ENCODE measurements around the gene SCRT2.

SCRT2 gene

GRCh38 chr20:626579-626978 is 49.0 kb downstream of the SCRT2 start:
- H4K8ac ChIP-seq (ENCODE audit: low read length) = no peak overlapping the region
- H3K9me3 ChIP-seq (ENCODE audit: control insufficient read depth, low read length) = peaks cover 8% of the 10 kb centered on the region
- peaks cover 44 to 82% of the 10 kb centered on the region in 2 experiments for H3K27me3 ChIP-seq (ENCODE audit: control insufficient read depth in 1 of 2, insufficient read depth in 1 of 2, low read length in 2 of 2)
- no peak overlapping the region for H3K27ac ChIP-seq (ENCODE audit: low read length, poor library complexity, severe bottlenecking)
- no peak overlapping the region for H2AFZ ChIP-seq (ENCODE audit: low read depth, low read length)
- H3K79me1 ChIP-seq (replicated peaks; ENCODE audit: low read length, poor library complexity, severe bottlenecking) = no peaks in the 10 kb centered on the region
- H4K91ac ChIP-seq (ENCODE audit: low read length) = no peak overlapping the region
- H3K4me3 ChIP-seq (ENCODE audit: insufficient read depth in 1 of 2, low read depth in 1 of 2, low read length in 2 of 2) = no peak overlapping the region
- no peak overlapping the region for H3K4me2 ChIP-seq (ENCODE audit: low read length, poor library complexity, severe bottlenecking)
- H2AK5ac ChIP-seq (ENCODE audit: low read length, severe bottlenecking) = no peak overlapping the region
- WGBS = 69% methylated on average over 2 of the region's 2 CpGs
- H2BK12ac ChIP-seq (ENCODE audit: low read length in 2 of 2) = no peak overlapping the region
- no peak for DNase-seq
- no peak overlapping the region for H3K14ac ChIP-seq (ENCODE audit: low read length in 2 of 2)
- no peak overlapping the region for H2BK15ac ChIP-seq (ENCODE audit: low read depth, poor library complexity, severe bottlenecking)
- H3K4me1 ChIP-seq (ENCODE audit: control insufficient read depth, insufficient read depth, low read depth, low read length) = no peaks in the 10 kb centered on the region
- no peak overlapping the region for H2BK120ac ChIP-seq (ENCODE audit: low read depth, low read length)
- no peak overlapping the region for H3K9ac ChIP-seq (ENCODE audit: low read length)
- H3K4ac ChIP-seq (ENCODE audit: low read depth in 1 of 2, low read length in 2 of 2) = no peak overlapping the region
- no peaks in the 10 kb centered on the region for H3K36me3 ChIP-seq (ENCODE audit: control insufficient read depth in 1 of 2, insufficient read depth in 2 of 2, low read depth in 1 of 2, low read length in 2 of 2)
- H3K23ac ChIP-seq (ENCODE audit: low read length in 2 of 2) = no peak overlapping the region
- no peak overlapping the region for H3K18ac ChIP-seq (ENCODE audit: low read depth in 1 of 2, low read length in 2 of 2)
- H2BK5ac ChIP-seq (ENCODE audit: low read depth, low read length, poor library complexity, severe bottlenecking) = no peak overlapping the region

- H3K14ac ChIP-seq (ENCODE audit: low read length in 2 of 2) = no peak overlapping the region
- no peak overlapping the region for H3K4me3 ChIP-seq (ENCODE audit: insufficient read depth in 1 of 2, low read depth in 1 of 2, low read length in 2 of 2)
- H4K8ac ChIP-seq (ENCODE audit: low read length) = no peak overlapping the region
- H3K79me1 ChIP-seq (replicated peaks; ENCODE audit: low read length, poor library complexity, severe bottlenecking) = no peaks in the 10 kb centered on the region
- H3K23ac ChIP-seq (ENCODE audit: low read length in 2 of 2) = no peak overlapping the region
- H2AFZ ChIP-seq (ENCODE audit: low read depth, low read length) = no peak overlapping the region
- H2BK12ac ChIP-seq (ENCODE audit: low read length in 2 of 2) = no peak overlapping the region
- no peak overlapping the region for H2AK5ac ChIP-seq (ENCODE audit: low read length, severe bottlenecking)
- no peak overlapping the region for H2BK15ac ChIP-seq (ENCODE audit: low read depth, poor library complexity, severe bottlenecking)
- peaks cover 50 to 75% of the 10 kb centered on the region in 2 experiments for H3K27me3 ChIP-seq (ENCODE audit: control insufficient read depth in 1 of 2, insufficient read depth in 1 of 2, low read length in 2 of 2)
- no peak overlapping the region for H2BK5ac ChIP-seq (ENCODE audit: low read depth, low read length, poor library complexity, severe bottlenecking)
- no peak overlapping the region for H4K91ac ChIP-seq (ENCODE audit: low read length)
- WGBS = 91% methylated on average over 3 of the region's 4 CpGs
- H3K4me2 ChIP-seq (ENCODE audit: low read length, poor library complexity, severe bottlenecking) = no peak overlapping the region
- peaks cover 8% of the 10 kb centered on the region for H3K9me3 ChIP-seq (ENCODE audit: control insufficient read depth, low read length)
- H3K4ac ChIP-seq (ENCODE audit: low read depth in 1 of 2, low read length in 2 of 2) = no peak overlapping the region
- H2BK120ac ChIP-seq (ENCODE audit: low read depth, low read length) = no peak overlapping the region
- no peak overlapping the region for H3K27ac ChIP-seq (ENCODE audit: low read length, poor library complexity, severe bottlenecking)
- no peaks in the 10 kb centered on the region for H3K4me1 ChIP-seq (ENCODE audit: control insufficient read depth, insufficient read depth, low read depth, low read length)
- H3K9ac ChIP-seq (ENCODE audit: low read length) = no peak overlapping the region
- no peak overlapping the region for H3K18ac ChIP-seq (ENCODE audit: low read depth in 1 of 2, low read length in 2 of 2)
- H3K36me3 ChIP-seq (ENCODE audit: control insufficient read depth in 1 of 2, insufficient read depth in 2 of 2, low read depth in 1 of 2, low read length in 2 of 2) = no peaks in the 10 kb centered on the region
- no peak for DNase-seq
Observed at GRCh38 chr20:625360-625932, 50.2 kb downstream of the SCRT2 start.

DNA sequence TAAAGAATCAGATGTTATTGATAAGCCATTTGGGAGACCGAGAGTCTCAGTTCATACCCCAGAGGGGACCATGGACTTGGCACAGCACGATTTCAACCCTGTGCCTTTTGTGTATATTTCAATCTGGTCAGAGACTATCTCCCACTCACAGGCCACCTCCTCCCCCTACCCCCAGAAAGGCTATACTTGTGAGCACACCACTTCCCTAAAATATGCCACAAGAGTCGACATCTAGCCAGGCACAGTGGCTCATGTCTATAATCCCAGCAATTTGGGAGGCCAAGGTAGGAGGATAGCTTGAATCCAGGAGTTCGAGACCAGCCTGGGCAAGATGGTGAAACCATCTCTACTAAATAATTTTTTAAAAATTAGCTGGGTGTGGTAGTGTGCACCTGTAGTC is 51.9 kb downstream of the SCRT2 start:
- H3K23ac ChIP-seq (ENCODE audit: low read length in 2 of 2) = no peak overlapping the region
- 53% methylated on average over 3 of the region's 4 CpGs for WGBS
- no peaks in the 10 kb centered on the region for H3K36me3 ChIP-seq (ENCODE audit: control insufficient read depth in 1 of 2, insufficient read depth in 2 of 2, low read depth in 1 of 2, low read length in 2 of 2)
- DNase-seq = no peak
- no peak overlapping the region for H3K4me2 ChIP-seq (ENCODE audit: low read length, poor library complexity, severe bottlenecking)
- peaks cover 57 to 63% of the 10 kb centered on the region in 2 experiments for H3K27me3 ChIP-seq (ENCODE audit: control insufficient read depth in 1 of 2, insufficient read depth in 1 of 2, low read length in 2 of 2)
- H3K14ac ChIP-seq (ENCODE audit: low read length in 2 of 2) = no peak overlapping the region
- no peaks in the 10 kb centered on the region for H3K4me1 ChIP-seq (ENCODE audit: control insufficient read depth, insufficient read depth, low read depth, low read length)
- no peak overlapping the region for H3K4ac ChIP-seq (ENCODE audit: low read depth in 1 of 2, low read length in 2 of 2)
- H3K4me3 ChIP-seq (ENCODE audit: insufficient read depth in 1 of 2, low read depth in 1 of 2, low read length in 2 of 2) = no peak overlapping the region
- H4K8ac ChIP-seq (ENCODE audit: low read length) = no peak overlapping the region
- no peaks in the 10 kb centered on the region for H3K79me1 ChIP-seq (replicated peaks; ENCODE audit: low read length, poor library complexity, severe bottlenecking)
- no peak overlapping the region for H2AFZ ChIP-seq (ENCODE audit: low read depth, low read length)
- peaks cover 10% of the 10 kb centered on the region for H3K9me3 ChIP-seq (ENCODE audit: control insufficient read depth, low read length)
- H2BK12ac ChIP-seq (ENCODE audit: low read length in 2 of 2) = no peak overlapping the region
- no peak overlapping the region for H2BK15ac ChIP-seq (ENCODE audit: low read depth, poor library complexity, severe bottlenecking)
- no peak overlapping the region for H2BK120ac ChIP-seq (ENCODE audit: low read depth, low read length)
- no peak overlapping the region for H4K91ac ChIP-seq (ENCODE audit: low read length)
- H2AK5ac ChIP-seq (ENCODE audit: low read length, severe bottlenecking) = no peak overlapping the region
- H3K9ac ChIP-seq (ENCODE audit: low read length) = no peak overlapping the region
- H3K18ac ChIP-seq (ENCODE audit: low read depth in 1 of 2, low read length in 2 of 2) = no peak overlapping the region
- no peak overlapping the region for H3K27ac ChIP-seq (ENCODE audit: low read length, poor library complexity, severe bottlenecking)
- H2BK5ac ChIP-seq (ENCODE audit: low read depth, low read length, poor library complexity, severe bottlenecking) = no peak overlapping the region

DNA sequence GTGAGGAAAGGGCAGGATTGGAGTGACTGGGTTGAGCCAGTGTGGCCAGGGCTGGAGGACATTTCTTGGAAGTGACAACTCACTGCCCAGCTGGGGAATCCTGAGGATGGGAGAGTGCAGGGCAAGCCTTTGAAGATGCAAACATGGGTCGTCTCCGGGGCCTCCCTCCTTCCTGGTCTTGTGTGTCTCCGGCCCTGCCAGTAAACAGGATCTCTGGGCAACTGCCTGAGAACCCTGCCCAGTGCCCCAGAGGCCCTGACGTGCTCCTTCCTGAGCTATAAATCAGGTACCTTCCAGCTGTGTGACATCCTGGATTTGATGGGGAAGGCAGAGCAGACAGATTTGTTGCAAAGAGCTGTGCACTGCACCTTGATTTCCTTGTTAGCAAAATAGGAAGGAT is 52.6 kb downstream of the SCRT2 start:
- Histone ChIP-seq H3K27ac (ENCODE audit: low read length, poor library complexity, severe bottlenecking) (no peak overlapping the region), H3K36me3 (ENCODE audit: control insufficient read depth in 1 of 2, insufficient read depth in 2 of 2, low read depth in 1 of 2, low read length in 2 of 2) (no peaks in the 10 kb centered on the region), H4K8ac (ENCODE audit: low read length) (no peak overlapping the region), H2AFZ (ENCODE audit: low read depth, low read length) (no peak overlapping the region), H4K91ac (ENCODE audit: low read length) (no peak overlapping the region), H2BK5ac (ENCODE audit: low read depth, low read length, poor library complexity, severe bottlenecking) (no peak overlapping the region), H2AK5ac (ENCODE audit: low read length, severe bottlenecking) (no peak overlapping the region), H3K4ac (ENCODE audit: low read depth in 1 of 2, low read length in 2 of 2) (no peak overlapping the region), H3K4me1 (ENCODE audit: control insufficient read depth, insufficient read depth, low read depth, low read length) (no peaks in the 10 kb centered on the region), H3K4me3 (ENCODE audit: insufficient read depth in 1 of 2, low read depth in 1 of 2, low read length in 2 of 2) (no peak overlapping the region), H3K14ac (ENCODE audit: low read length in 2 of 2) (no peak overlapping the region), H3K9me3 (ENCODE audit: control insufficient read depth, low read length) (peaks cover 17% of the 10 kb centered on the region), H3K9ac (ENCODE audit: low read length) (no peak overlapping the region), H3K23ac (ENCODE audit: low read length in 2 of 2) (no peak overlapping the region), H3K27me3 (ENCODE audit: control insufficient read depth in 1 of 2, insufficient read depth in 1 of 2, low read length in 2 of 2) (peaks cover 57 to 63% of the 10 kb centered on the region in 2 experiments), H3K18ac (ENCODE audit: low read depth in 1 of 2, low read length in 2 of 2) (no peak overlapping the region), H2BK15ac (ENCODE audit: low read depth, poor library complexity, severe bottlenecking) (no peak overlapping the region), H2BK120ac (ENCODE audit: low read depth, low read length) (no peak overlapping the region), H3K4me2 (ENCODE audit: low read length, poor library complexity, severe bottlenecking) (no peak overlapping the region), H2BK12ac (ENCODE audit: low read length in 2 of 2) (no peak overlapping the region), H3K79me1 (replicated peaks; ENCODE audit: low read length, poor library complexity, severe bottlenecking) (no peaks in the 10 kb centered on the region)
- no peak for DNase-seq
- WGBS = 26% methylated on average over 4 of the region's 4 CpGs

All from mesenchymal stem cell (in vitro differentiated cells and primary cell).